K562 (cell line): Measurements from ENCODE around the gene STK33. TPM values are rescaled to one million over a fixed set of nuclear protein-coding genes. Genes with fewer than 3 reads are reported as not detected.

ENCODE experiments used
- ATAC-seq: fragments of 200-7000 bp; cut with Tn5 transposase; 3 replicates; pipeline ENCODE4 v1.9.1; 2020; ENCODE audit warnings: moderate library complexity
- BruUV-seq: library from RNA; stranded (reverse); fragments of 400-500 nt; replicated peaks from 2 replicates; lab custom pipeline; 2021; lab: Mats Ljungman, UMichigan
- CTCF ChIA-PET: fragments of 300-600 bp; formaldehyde crosslinking; extraction: SDS; loops from one replicate; lab custom pipeline; 2021; ENCODE audit warnings: low intra/inter-chr PET ratio; lab: Yijun Ruan, JAX
- POLR2A ChIA-PET: fragments of 300-600, 350-650 bp; sonication (Branson Sonifier 250); formaldehyde crosslinking; extraction: SDS; loops from one replicate; lab custom pipeline; 2021; ENCODE audit warnings: antibody characterized with exemption, inconsistent platforms; lab: Yijun Ruan, JAX
- DNase-seq, 4 experiments: peaks; one replicate each; pipeline versions ENCODE4 v3.0.0 to v3.0.0-alpha.2; 2011 to 2018; ENCODE audit warnings: low spot score in 3 of 4, mixed read lengths in 3 of 4; ENCODE audit errors: extremely low read depth in 1 of 4
- FAIRE-seq: peaks from 2 replicates; lab custom pipeline; 2011; peaks lifted over from hg19 to GRCh38; lab: Jason Lieb, UNC
- H2AFZ ChIP-seq: 2 replicates; pipeline ENCODE4 v1.6.0; 2011; ENCODE audit warnings: low read depth, low read length, control low read depth, inconsistent platforms
- H3K27ac ChIP-seq: fragments of 200-600 bp; 3 replicates; pipeline ENCODE4 v1.8.0; 2011; ENCODE audit warnings: low read depth, mild to moderate bottlenecking, control low read depth, inconsistent platforms, low read length, moderate library complexity, mixed read lengths; ENCODE audit errors: extremely low read depth
- H3K27me3 ChIP-seq, 2 experiments: fragments of 300-600 bp in 1 of 2; 2 replicates in 1 of 2; 3 replicates in 1 of 2; pipeline versions ENCODE4 v1.6.0 to v1.8.0; 2011; ENCODE audit warnings: inconsistent platforms in 2 of 2, low read length in 2 of 2, mild to moderate bottlenecking in 1 of 2, mixed read lengths in 1 of 2, moderate library complexity in 1 of 2; ENCODE audit not compliant: control insufficient read depth in 2 of 2, insufficient read depth in 2 of 2
- H3K36me3 ChIP-seq: fragments of 300-600 bp; 3 replicates; pipeline ENCODE4 v1.8.0; 2011; ENCODE audit warnings: mild to moderate bottlenecking, low read length, inconsistent platforms; ENCODE audit not compliant: control insufficient read depth, insufficient read depth
- H3K4me1 ChIP-seq, 2 experiments: fragments of 200-600 bp in 1 of 2; replicated peaks in 1 of 2; 2 replicates in 1 of 2; 3 replicates in 1 of 2; pipeline versions ENCODE4 v1.5.1 to v1.8.0; 2011; ENCODE audit warnings: inconsistent platforms in 2 of 2, low read length in 2 of 2, mild to moderate bottlenecking in 1 of 2, mixed read lengths in 1 of 2, moderate library complexity in 1 of 2; ENCODE audit not compliant: control insufficient read depth in 2 of 2, insufficient read depth in 2 of 2
- H3K4me2 ChIP-seq: 2 replicates; pipeline ENCODE4 v1.6.1; 2011; ENCODE audit warnings: low read length, control low read depth, inconsistent platforms, mixed read lengths; ENCODE audit not compliant: insufficient read depth
- H3K4me3 ChIP-seq: fragments of 200-600 bp; sonication (generic), shearing (Covaris generic); 2 replicates; pipeline ENCODE4 v1.5.1; 2016; ENCODE audit warnings: control low read depth, inconsistent platforms
- H3K79me2 ChIP-seq: fragments of 200-600 bp; 3 replicates; pipeline ENCODE4 v1.8.0; 2011; ENCODE audit warnings: low read length, inconsistent platforms; ENCODE audit not compliant: control insufficient read depth, insufficient read depth
- H3K9ac ChIP-seq, 2 experiments: 2 replicates each; pipeline versions ENCODE4 v1.6.0 to v1.6.1; 2011; ENCODE audit warnings: low read depth in 2 of 2, low read length in 2 of 2, control low read depth in 1 of 2, inconsistent platforms in 1 of 2, mild to moderate bottlenecking in 1 of 2, mixed read lengths in 1 of 2; ENCODE audit not compliant: insufficient read depth in 1 of 2
- H3K9me1 ChIP-seq: one replicate; pipeline ENCODE4 v1.6.0; 2011; ENCODE audit warnings: inconsistent platforms, mild to moderate bottlenecking, low read length, moderate library complexity; ENCODE audit not compliant: control insufficient read depth, insufficient read depth
- H3K9me3 ChIP-seq: replicated peaks from 2 replicates; pipeline ENCODE4 v1.5.1; 2011; ENCODE audit warnings: low read depth, low read length, inconsistent platforms; ENCODE audit not compliant: control insufficient read depth, insufficient read depth
- H4K20me1 ChIP-seq: replicated peaks from 2 replicates; pipeline ENCODE4 v1.6.1; 2011; ENCODE audit warnings: low read length, inconsistent platforms, mixed read lengths; ENCODE audit not compliant: control insufficient read depth, insufficient read depth
- ADNP ChIP-seq: fragments of 200-800 bp; sonication (Bioruptor generic); IDR thresholded peaks from 2 replicates; pipeline ENCODE4 v1.6.1; 2016; ENCODE audit warnings: missing genetic modification characterization, missing compliant biosample characterization
- ATF3 ChIP-seq, 2 experiments: fragments of 450-650 bp in 1 of 2; sonication (generic) in 1 of 2; formaldehyde crosslinking in 1 of 2; IDR thresholded peaks in 1 of 2; conservative IDR thresholded peaks in 1 of 2; 2 replicates each; pipeline versions ENCODE4 v1.6.1 to v1.8.1; 2016 to 2023; ENCODE audit warnings: mild to moderate bottlenecking in 2 of 2, moderate library complexity in 2 of 2, inconsistent platforms in 1 of 2, missing genetic modification reagents in 1 of 2
- ATF6 ChIP-seq: sonication (generic); formaldehyde crosslinking; IDR thresholded peaks from 2 replicates; pipeline ENCODE4 v1.4.0; 2020; ENCODE audit warnings: mild to moderate bottlenecking, missing genetic modification reagents
- ELK1 ChIP-seq: sonication (generic); formaldehyde crosslinking; IDR thresholded peaks from 2 replicates; pipeline ENCODE4 v1.8.1; 2022; ENCODE audit warnings: missing genetic modification reagents
- ETS1 ChIP-seq: conservative IDR thresholded peaks from 2 replicates; pipeline ENCODE4 v1.6.1; 2011; ENCODE audit warnings: low read depth, mild to moderate bottlenecking, low read length; ENCODE audit not compliant: control insufficient read depth
- HDAC3 ChIP-seq: fragments of 450-650 bp; IDR thresholded peaks from 2 replicates; pipeline ENCODE4 v1.6.1; 2018; ENCODE audit warnings: borderline replicate concordance, mild to moderate bottlenecking, moderate library complexity; ENCODE audit not compliant: partially characterized antibody
- NCOA4 ChIP-seq: fragments of 450-650 bp; IDR thresholded peaks from 2 replicates; pipeline ENCODE4 v1.6.1; 2018; ENCODE audit warnings: mild to moderate bottlenecking; ENCODE audit not compliant: partially characterized antibody
- NR1H2 ChIP-seq: sonication (generic); formaldehyde crosslinking; IDR thresholded peaks from 2 replicates; pipeline ENCODE4 v1.4.0; 2020; ENCODE audit warnings: mild to moderate bottlenecking, missing genetic modification reagents
- SMC3 ChIP-seq: conservative IDR thresholded peaks from 2 replicates; pipeline ENCODE4 v1.6.1; 2011; ENCODE audit warnings: low read depth, low read length, improper control_type of control experiment; ENCODE audit not compliant: insufficient read depth
- USF1 ChIP-seq: sonication (generic); formaldehyde crosslinking; IDR thresholded peaks from 2 replicates; pipeline ENCODE4 v1.9.0; 2022; ENCODE audit warnings: mild to moderate bottlenecking, missing genetic modification reagents
- ZNF175 ChIP-seq: fragments of 200-800 bp; sonication (Bioruptor generic); IDR thresholded peaks from 2 replicates; pipeline ENCODE4 v1.6.1; 2016; ENCODE audit warnings: low read depth, mild to moderate bottlenecking, missing genetic modification characterization, missing compliant biosample characterization
- ZNF316 ChIP-seq: fragments of 450-650 bp; IDR thresholded peaks from 2 replicates; pipeline ENCODE4 v1.6.1; 2016
- ZNF384 ChIP-seq: IDR thresholded peaks from 2 replicates; pipeline ENCODE4 v1.6.1; 2012; ENCODE audit warnings: low read depth, low read length, improper control_type of control experiment
- ZNF707 ChIP-seq: fragments of 250-450 bp; sonication (Bioruptor Pico); conservative IDR thresholded peaks from 2 replicates; pipeline ENCODE4 v1.8.0; 2022; ENCODE audit warnings: inconsistent platforms, mild to moderate bottlenecking, moderate library complexity
- ZNF76 ChIP-seq: fragments of 250-450 bp; sonication (Bioruptor Pico); IDR thresholded peaks from 2 replicates; pipeline ENCODE4 v1.4.0; 2020; ENCODE audit warnings: mild to moderate bottlenecking, moderate library complexity, borderline replicate concordance
- WGBS: fragments of 100-300 bp; shearing (Covaris generic); methylation state at CpG from one replicate; pipeline ENCODE4 v1.1.6; 2016; ENCODE audit warnings: low coverage, mixed read lengths; ENCODE audit not compliant: insufficient coverage; ENCODE audit errors: missing lambda C conversion rate; 5-methylcytosine and 5-hydroxymethylcytosine counted together
- in situ Hi-C: fragments of 300-500 bp; cut with MboI; formaldehyde crosslinking; loops from 4 replicates; pipeline ENCODE4 v1.15.0; 2018; ENCODE audit warnings: inconsistent platforms, mixed read lengths
- intact Hi-C: fragments of 100-400 bp; cut with micrococcal nuclease; formaldehyde crosslinking; loops from 2 replicates; pipeline ENCODE4 v1.14.2; 2022
- polyA plus RNA-seq, 8 experiments: library from polyadenylated mRNA; depleted of rRNA in 4 of 8; stranded (reverse) in 5 of 8; unstranded in 3 of 8; fragments of >200 nt; fragmentation: Nextera tagmentation in 2 of 8; fragmentation: Illumina TruSeq in 1 of 8; extraction: Ambion mirVana in 2 of 8; extraction: Trizol in 1 of 8; gene quantifications; 2 replicates each; pipeline versions ENCODE4 v1.2.1 to v1.2.3, GENCODE V29; 2011 to 2014; ENCODE audit warnings: inconsistent platforms in 1 of 8, missing spikeins in 1 of 8
- total RNA-seq, 7 experiments: library from RNA; depleted of rRNA in 6 of 7; stranded (reverse); fragments of >200 nt in 6 of 7; fragmentation: Illumina TruSeq in 2 of 7; extraction: Trizol in 2 of 7; gene quantifications; 2 replicates each; pipeline versions ENCODE4 v1.2.1 to v1.2.3, GENCODE V29; 2011 to 2021; ENCODE audit warnings: low replicate concordance in 1 of 7

STK33 gene
- total and polyA plus RNA-seq, 9 of the 15 experiments (the other 6 are each of a cell fraction or from before 2014, with no cell fraction given) = not detected

GRCh38 chr11:8360086-8360828 is 233.8 kb downstream of the STK33 start:
- CTCF ChIA-PET = no interaction called here
- H3K4me2 ChIP-seq = no peak overlapping the region
- peaks cover 3% of the 10 kb centered on the region for H3K9me1 ChIP-seq
- H3K4me3 ChIP-seq = no peak overlapping the region
- intact Hi-C loops = no loop called here
- no peak overlapping the region for H3K27ac ChIP-seq
- WGBS = 1% methylated on average over 9 of the region's 9 CpGs
- FAIRE-seq (no peak), DNase-seq (no peak), ATAC-seq (no peak)
- H3K27me3 ChIP-seq = peaks cover 18 to 66% of the 10 kb centered on the region in 2 experiments
- in situ Hi-C loops = loop anchor here (10.0 kb wide), 1 partner anchor 1935 kb away; the partner anchor contains the start of gene SBF2
- H3K4me1 ChIP-seq = no peaks in the 10 kb centered on the region
- POLR2A ChIA-PET = no interaction called here
- H3K9ac ChIP-seq = no peak overlapping the region
- H3K9me3 ChIP-seq = no peaks in the 10 kb centered on the region
- H4K20me1 ChIP-seq = peaks cover 4% of the 10 kb centered on the region; the same call in 1 of the 2 replicates
- no peaks in the 10 kb centered on the region for H3K79me2 ChIP-seq
- BruUV-seq = no TSS peak
- no peaks in the 10 kb centered on the region for H3K36me3 ChIP-seq
- H2AFZ ChIP-seq = no peak overlapping the region
- no peak for TF ChIP-seq NCOA4
- no peak for TF ChIP-seq ZNF76 (CRISPR knock-in tag)
- no peak for TF ChIP-seq ZNF175 (CRISPR knock-in tag)
- no peak for TF ChIP-seq ZNF707 (CRISPR knock-in tag)
- no peak for TF ChIP-seq SMC3
- no peak for TF ChIP-seq ZNF316
- TF ChIP-seq HDAC3 = no peak
- TF ChIP-seq ATF3 (IDR thresholded peaks at IDR 0.05) = no peak
- no peak for TF ChIP-seq ATF3 (CRISPR knock-in tag; conservative IDR thresholded peaks at IDR 0.05)
- TF ChIP-seq USF1 (CRISPR knock-in tag) = no peak
- no peak for TF ChIP-seq ADNP
- TF ChIP-seq ATF6 = no peak
- TF ChIP-seq ELK1 (CRISPR knock-in tag) = no peak
- TF ChIP-seq ETS1 = no peak
- TF ChIP-seq ZNF384 = no peak
- TF ChIP-seq NR1H2 (CRISPR knock-in tag) = no peak
